SIG-M5 treated with dmso at 0.1 percent for 504 hours (cell line): ENCODE results near the gene COL7A1.
A peak's percentile ranks its signal among the peaks of the same experiment; 100 is the strongest.

Source experiments
- DNase-seq: peaks from one replicate; lab custom pipeline; 2025; ENCODE audit not compliant: unreplicated experiment; lab: John Stamatoyannopoulos, UW

COL7A1 gene

GRCh38 chr3:48619541-48620524 is 24.7 kb upstream of the COL7A1 start:
- no peak for DNase-seq

GRCh38 chr3:48617559-48617958 is 22.4 kb upstream of the COL7A1 start:
- no peak for DNase-seq

GRCh38 chr3:48614044-48614443 is 18.9 kb upstream of the COL7A1 start:
- DNase-seq: peak; percentile 89

- DNase-seq: no peak
These were observed 17.2 kb upstream of the COL7A1 start for GRCh38 chr3:48612309-48612708.

GRCh38 chr3:48609088-48610005 is 14.2 kb upstream of the COL7A1 start, which contains the start of gene UQCRC1:
UQCRC1 (minus strand) TSS chr3:48609646; CDS start chr3:48609620, 26 bp downstream.
- peak; percentile 88 for DNase-seq

GRCh38 chr3:48607519-48607918 is 12.4 kb upstream of the COL7A1 start:
- DNase-seq: no peak

- DNase-seq: no peak
These were observed 6.5 kb upstream of the COL7A1 start for GRCh38 chr3:48601622-48601994.

- DNase-seq: no peak
These were observed 5.8 kb upstream of the COL7A1 start for GRCh38 chr3:48600711-48601621.

- no peak for DNase-seq
These were observed 4.6 kb upstream of the COL7A1 start for GRCh38 chr3:48599509-48600285.

GRCh38 chr3:48599077-48599501 is 4.0 kb upstream of the COL7A1 start:
- DNase-seq: no peak

- DNase-seq: no peak
These were observed 3.4 kb upstream of the COL7A1 start for GRCh38 chr3:48598323-48599076.

- no peak for DNase-seq
These were observed 2.3 kb upstream of the COL7A1 start for GRCh38 chr3:48597408-48597800.

GRCh38 chr3:48596676-48597407 is 1.7 kb upstream of the COL7A1 start:
- no peak for DNase-seq

- no peak for DNase-seq
These were observed 1.0 kb upstream of the COL7A1 start for GRCh38 chr3:48596157-48596556.

GRCh38 chr3:48595526-48596121 is 495 bp upstream of the COL7A1 start:
- no peak for DNase-seq

- DNase-seq: no peak
These were observed 596 bp downstream of the COL7A1 start for GRCh38 chr3:48594417-48595049.

- DNase-seq: no peak
These were observed 1.8 kb downstream of the COL7A1 start for GRCh38 chr3:48593337-48593736.
